Posterior vena cava (tissue), 2 donors: ENCODE data around the gene SLC9A9. TPM values are rescaled to one million over a fixed set of nuclear protein-coding genes. Genes with fewer than 3 reads are reported as not detected.

Experiments used
- DNase-seq: peaks from one replicate; pipeline ENCODE4 v3.0.0-alpha.2; 2020; ENCODE audit warnings: low spot score
- intact Hi-C, 2 donors: fragments of 100-400 bp; cut with DNase I; formaldehyde crosslinking; loops; one replicate each; pipeline versions ENCODE4 v1.14.1 to v1.14.2; 2022 to 2023
- total RNA-seq, 2 donors: library from RNA; stranded (reverse); fragmentation: NEBNext Ultra II Directional; extraction: Animal tissue kit (Norgen Biotek cat#: 25700); gene quantifications; one replicate each; pipeline ENCODE4 v1.2.1, GENCODE V29; 2021
- donor health status: DM: yes; HTN: yes; CAD: no.
- donor health status: DM: yes; HTN: yes; CAD: no.

SLC9A9 gene
- total RNA-seq, 2 donors from 2014 or later: 20.5 to 28.8 TPM

GRCh38 chr3:143503325-143503885 lies 344.9 kb downstream of the SLC9A9 start:
- intact Hi-C loops: no loop called here
- no peak for DNase-seq

GRCh38 chr3:143502081-143502480 lies 346.2 kb downstream of the SLC9A9 start:
- intact Hi-C loops: no loop called here
- no peak for DNase-seq

GRCh38 chr3:143497382-143497781 lies 350.9 kb downstream of the SLC9A9 start:
- intact Hi-C loops: no loop called here
- no peak for DNase-seq

GRCh38 chr3:143496191-143496590 lies 352.1 kb downstream of the SLC9A9 start:
- intact Hi-C loops: no loop called here
- no peak for DNase-seq

- DNase-seq: no peak
- intact Hi-C loops: no loop called here
These were observed 352.7 kb downstream of the SLC9A9 start for GRCh38 chr3:143495527-143495926.

GRCh38 chr3:143486611-143487010 lies 361.7 kb downstream of the SLC9A9 start:
- intact Hi-C loops: no loop called here
- DNase-seq: no peak

GRCh38 chr3:143484846-143485512 lies 363.3 kb downstream of the SLC9A9 start:
- intact Hi-C loops: no loop called here
- no peak for DNase-seq

GRCh38 chr3:143483214-143483613 lies 365.1 kb downstream of the SLC9A9 start:
- DNase-seq: no peak
- intact Hi-C loops: no loop called here

- DNase-seq: no peak
- intact Hi-C loops: no loop called here
These were observed 365.9 kb downstream of the SLC9A9 start for GRCh38 chr3:143482106-143483088.

- intact Hi-C loops: no loop called here
- DNase-seq: no peak
These were observed 367.9 kb downstream of the SLC9A9 start for GRCh38 chr3:143480344-143480743.

GRCh38 chr3:143479727-143480126 lies 368.5 kb downstream of the SLC9A9 start:
- no peak for DNase-seq
- intact Hi-C loops: no loop called here

GRCh38 chr3:143478115-143478693 lies 370.1 kb downstream of the SLC9A9 start:
- no peak for DNase-seq
- intact Hi-C loops: no loop called here

GRCh38 chr3:143476965-143477640 lies 371.2 kb downstream of the SLC9A9 start:
- intact Hi-C loops: no loop called here
- no peak for DNase-seq

GRCh38 chr3:143475981-143476380 lies 372.3 kb downstream of the SLC9A9 start:
- DNase-seq: no peak
- intact Hi-C loops: no loop called here

GRCh38 chr3:143472731-143473523 lies 375.3 kb downstream of the SLC9A9 start:
- no peak for DNase-seq
- intact Hi-C loops: no loop called here

- DNase-seq: no peak
- intact Hi-C loops: no loop called here
These were observed 376.6 kb downstream of the SLC9A9 start for GRCh38 chr3:143471705-143472104.

GRCh38 chr3:143469159-143469558 lies 379.1 kb downstream of the SLC9A9 start:
- no peak for DNase-seq
- intact Hi-C loops: no loop called here

- DNase-seq: no peak
- intact Hi-C loops: no loop called here
These were observed 382.6 kb downstream of the SLC9A9 start for GRCh38 chr3:143465666-143466065.

- intact Hi-C loops: no loop called here
- no peak for DNase-seq
These were observed 383.4 kb downstream of the SLC9A9 start for GRCh38 chr3:143464850-143465249.
